Measurements from ENCODE around the gene RAB34.
"Not testable (repeated sequence)": the region's sequence is repeated elsewhere in the genome, so short reads cannot be mapped to it uniquely, and the experiment has no call there.

Gene RAB34

GRCh38 chr17:28746611-28747050 lies 29.0 kb upstream of the RAB34 start:
- no peak for DNase-seq (ENCODE audit: low read depth in 1 of 2, low spot score in 1 of 2)

DNA sequence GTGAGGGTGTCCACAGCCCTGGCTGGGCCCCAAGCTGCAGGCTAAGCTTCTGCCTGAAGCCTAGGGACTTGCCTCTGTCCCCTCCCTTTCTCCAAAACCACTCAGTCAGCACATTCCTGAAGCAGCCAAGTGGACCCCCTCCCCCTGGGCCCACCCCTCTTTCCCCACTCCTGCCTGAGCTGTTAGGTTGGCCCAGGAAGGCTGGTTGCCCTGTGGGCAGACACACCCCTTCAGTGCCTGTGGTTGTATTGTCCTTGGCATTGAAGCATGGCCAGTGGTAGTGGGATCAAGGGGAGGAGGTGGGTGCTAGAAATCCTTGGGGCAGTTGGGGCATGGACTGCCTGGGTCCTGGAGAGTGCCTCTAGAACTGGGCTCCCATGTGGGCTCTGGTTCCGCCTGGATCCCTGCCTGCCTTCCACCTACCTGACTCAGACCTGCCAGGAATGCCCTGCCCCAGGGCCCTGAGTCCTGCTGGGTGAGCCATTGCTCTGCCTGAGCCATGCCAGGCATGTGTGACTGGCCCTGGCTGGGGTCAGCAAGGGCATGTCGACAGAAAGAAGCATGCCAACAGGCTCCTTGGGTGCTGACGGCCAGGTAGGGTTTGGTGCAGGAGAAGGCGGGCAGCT lies 28.2 kb upstream of the RAB34 start:
- DNase-seq (ENCODE audit: low read depth in 1 of 2, low spot score in 1 of 2) = no peak

DNA sequence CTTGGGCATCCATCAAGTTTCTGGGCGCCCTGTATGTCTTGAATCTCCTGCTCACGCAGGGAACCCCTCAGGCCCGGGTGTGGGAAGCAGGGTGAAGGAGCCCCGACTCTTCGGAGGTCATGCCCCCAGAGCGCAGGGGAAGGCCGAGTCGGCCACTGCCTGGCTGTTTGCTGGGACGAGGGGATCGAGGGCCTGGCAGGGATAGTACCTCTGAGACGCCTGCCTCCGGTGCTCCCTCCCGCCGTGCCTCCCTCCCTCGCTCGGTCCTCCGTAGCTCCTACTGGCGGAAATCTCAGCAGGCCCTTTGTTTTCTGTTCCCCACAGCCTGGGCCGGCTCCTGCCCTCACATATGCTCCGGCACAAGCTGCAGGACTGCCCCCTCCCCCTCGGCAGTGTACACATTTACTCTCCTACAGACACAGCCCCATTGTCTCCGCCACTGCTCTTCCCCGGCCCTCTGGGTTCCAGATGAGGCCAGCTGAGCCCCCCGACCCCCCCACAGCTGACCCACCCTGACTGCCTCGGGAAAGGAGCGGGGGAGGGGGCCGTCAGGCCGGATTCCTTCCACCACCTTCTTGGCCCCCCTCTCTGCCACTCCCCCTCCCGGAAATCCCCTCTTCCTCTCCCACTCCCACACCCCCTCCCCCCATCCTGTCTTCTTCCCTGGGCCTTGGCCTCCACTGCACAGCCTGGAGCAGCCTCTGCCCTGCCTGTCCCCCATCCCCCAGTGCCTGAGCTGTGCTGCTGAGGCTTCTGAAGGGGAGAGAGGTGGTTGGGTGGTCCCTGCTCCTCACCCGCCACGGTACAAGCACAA lies 27.5 kb upstream of the RAB34 start:
- DNase-seq (ENCODE audit: low read depth in 1 of 2, low spot score in 1 of 2) = no peak

- peak; percentile 42 to 71 for DNase-seq (ENCODE audit: low read depth in 1 of 2, low spot score in 1 of 2)
These were observed 26.7 kb upstream of the RAB34 start for GRCh38 chr17:28744104-28744971.

DNA sequence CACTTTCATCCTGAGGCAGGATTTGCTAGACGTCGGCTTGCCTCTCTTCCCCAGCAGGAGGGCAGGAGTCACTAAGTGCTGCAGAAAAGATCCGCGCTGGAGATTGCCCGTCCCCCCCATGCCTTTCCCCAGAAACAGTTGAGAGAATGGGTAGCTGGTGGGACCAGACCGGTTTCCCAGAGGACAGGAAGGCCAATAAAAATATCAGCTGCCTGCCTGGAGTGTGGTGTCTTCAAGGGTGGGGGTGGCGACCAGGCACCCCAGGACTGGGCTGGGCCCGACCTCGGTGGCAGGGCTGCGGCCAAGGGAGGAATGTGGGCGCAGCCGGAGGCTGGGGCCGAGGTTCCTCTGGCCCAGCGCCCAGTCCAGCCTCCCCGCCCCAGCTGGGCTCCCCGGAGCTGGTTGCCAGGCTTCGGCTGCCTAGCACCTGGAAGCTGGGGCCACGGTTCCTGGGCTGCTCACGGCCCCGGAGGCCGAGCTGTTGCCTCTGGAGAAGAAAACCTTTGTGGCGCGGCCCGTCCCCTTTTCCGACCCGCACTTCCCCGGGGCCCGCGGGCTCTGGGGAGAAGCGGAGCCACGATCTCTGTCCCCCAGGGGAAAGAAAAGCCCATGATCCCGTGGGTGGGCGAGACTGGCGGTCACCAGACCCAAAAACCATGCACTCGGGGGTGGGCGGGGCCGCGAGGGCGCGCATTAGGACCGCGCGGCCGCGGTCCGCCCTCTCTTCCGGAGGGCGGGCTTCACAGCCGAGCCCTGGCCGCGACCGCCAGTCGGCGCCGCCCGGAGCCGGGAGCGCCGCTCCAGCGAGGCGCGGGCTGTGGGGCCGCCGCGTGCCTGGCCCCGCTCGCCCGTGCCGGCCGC lies 25.8 kb upstream of the RAB34 start, which contains the start of gene TRAF4:
Gene TRAF4 (plus strand): TSS at position 769 of the 861 bp plus-strand sequence. CDS start 102 bp downstream, outside the sequence.
- peak; percentile 59 to 74 for DNase-seq (ENCODE audit: low read depth in 1 of 2, low spot score in 1 of 2)

DNA sequence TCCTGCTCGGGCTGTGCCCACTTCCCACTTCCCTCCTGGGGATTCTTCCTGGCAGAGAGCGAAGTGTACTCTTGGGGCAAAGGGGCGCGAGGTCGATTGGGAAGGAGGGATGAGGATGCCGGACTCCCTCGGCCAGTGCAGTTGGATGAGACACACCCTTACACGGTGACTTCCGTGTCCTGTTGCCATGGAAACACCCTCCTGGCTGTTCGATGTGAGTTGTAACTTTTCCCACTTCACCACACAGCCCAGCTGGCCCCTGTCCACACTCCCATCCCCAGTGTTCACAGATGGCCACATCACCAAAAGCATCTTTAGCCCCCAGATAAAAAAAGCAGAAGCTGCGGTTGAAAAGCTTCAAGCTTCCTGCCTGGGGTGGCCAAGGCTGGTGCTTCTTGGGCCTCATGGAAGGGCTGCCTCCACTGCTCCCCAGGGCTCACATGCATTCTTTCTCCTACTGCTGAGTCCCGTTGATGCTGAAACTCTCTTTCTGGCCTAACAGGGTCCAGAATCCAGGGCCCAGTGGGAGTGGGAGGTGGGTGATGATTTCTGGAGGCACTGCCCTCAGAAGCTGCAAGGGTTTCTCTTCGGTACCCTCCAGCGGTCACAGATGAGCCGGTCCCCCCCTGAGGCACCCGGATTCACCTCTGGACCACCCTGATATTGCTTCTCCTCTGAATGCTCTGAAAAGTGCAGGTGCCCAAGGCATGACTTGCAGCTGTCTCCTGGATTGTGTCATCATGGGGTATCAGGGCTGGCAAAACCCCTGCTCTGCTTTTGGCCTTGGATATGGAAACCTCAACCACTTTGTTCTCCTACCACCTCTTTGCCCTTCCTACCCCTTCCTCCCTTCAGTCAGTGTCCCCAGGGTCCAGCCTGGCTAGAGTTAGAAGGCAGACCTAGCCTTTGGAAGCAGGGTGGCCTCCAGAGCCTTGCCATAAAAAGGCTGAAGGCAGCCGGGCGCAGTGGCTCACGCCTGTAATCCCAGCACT lies 24.0 kb upstream of the RAB34 start:
- no peak for DNase-seq (ENCODE audit: low read depth in 1 of 2, low spot score in 1 of 2)

DNA sequence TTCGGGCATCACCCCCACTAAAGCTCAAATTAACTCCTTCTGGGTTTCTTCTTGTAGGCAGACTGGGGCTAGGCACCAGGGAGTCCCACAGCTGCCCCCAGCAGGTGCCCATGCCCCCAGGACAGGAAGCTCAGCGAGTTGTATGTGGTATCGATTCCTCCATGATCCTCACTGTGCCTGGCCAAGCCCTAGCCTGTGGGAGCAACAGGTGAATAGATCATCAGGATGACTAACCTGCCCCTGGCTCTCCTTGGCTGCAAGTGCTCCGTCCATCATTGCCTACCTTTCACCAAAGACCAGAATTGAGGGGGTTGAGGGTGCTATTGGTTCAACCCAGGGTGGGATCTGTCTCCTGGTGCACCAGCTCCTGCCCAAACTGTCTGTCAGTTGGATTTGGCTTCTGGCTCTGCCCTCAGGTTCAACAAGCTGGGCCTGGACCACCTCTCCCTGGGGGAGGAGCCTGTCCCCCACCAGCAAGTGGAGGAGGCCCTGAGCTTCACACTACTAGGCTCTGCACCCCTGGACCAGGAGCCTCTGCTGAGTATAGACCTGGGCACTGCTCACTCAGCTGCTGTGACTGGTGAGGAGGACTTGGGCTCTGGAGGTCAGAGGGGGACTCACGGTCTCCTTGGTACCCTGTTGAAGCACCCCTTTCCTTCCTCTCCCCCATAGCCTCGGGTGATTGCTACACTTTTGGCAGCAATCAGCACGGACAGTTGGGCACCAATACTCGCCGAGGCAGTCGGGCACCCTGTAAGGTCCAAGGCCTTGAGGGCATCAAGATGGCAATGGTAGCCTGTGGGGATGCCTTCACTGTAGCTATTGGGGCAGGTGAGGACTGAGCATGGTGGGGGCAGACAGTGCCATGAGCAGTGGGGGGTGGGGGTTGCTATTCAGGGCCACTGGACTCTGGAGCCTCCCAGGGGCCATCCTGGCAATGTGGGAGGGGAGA lies 23.0 kb upstream of the RAB34 start:
- DNase-seq (ENCODE audit: low read depth in 1 of 2, low spot score in 1 of 2) = no peak

DNA sequence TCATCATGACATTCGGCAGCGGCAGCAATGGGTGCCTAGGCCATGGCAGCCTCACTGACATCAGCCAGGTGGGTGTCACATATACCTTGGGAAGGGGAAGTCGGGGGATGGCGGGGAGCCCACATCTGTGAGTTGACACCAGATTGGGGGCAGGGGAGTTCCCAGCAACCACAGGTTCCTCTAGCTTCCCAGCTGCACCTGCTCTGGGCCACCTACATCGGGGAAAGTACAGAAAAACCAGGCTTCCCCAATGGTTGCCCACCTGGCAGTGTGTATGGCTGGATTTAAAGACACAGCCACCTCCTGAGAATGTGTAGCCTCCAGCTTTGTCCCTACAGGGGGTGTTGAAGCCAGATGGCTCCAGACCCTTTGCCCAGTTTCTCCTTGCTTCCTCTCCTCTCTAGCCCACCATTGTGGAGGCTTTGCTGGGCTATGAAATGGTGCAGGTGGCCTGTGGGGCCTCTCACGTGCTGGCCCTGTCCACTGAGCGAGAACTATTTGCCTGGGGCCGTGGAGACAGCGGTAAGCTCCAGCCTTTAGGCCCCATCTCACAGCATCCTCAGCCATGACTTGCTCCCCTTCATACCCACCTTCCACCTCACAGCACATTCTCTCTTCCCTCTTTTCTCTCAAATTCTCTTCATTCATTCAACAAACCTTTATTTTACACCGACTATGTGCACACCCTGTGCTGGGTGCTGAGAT lies 21.2 kb upstream of the RAB34 start:
- peak in 1 of 2 donors; percentile 58 for DNase-seq (ENCODE audit: low read depth in 1 of 2, low spot score in 1 of 2)

GRCh38 chr17:28737770-28738679 lies 20.4 kb upstream of the RAB34 start:
- no peak for DNase-seq (ENCODE audit: low read depth in 1 of 2, low spot score in 1 of 2)

DNA sequence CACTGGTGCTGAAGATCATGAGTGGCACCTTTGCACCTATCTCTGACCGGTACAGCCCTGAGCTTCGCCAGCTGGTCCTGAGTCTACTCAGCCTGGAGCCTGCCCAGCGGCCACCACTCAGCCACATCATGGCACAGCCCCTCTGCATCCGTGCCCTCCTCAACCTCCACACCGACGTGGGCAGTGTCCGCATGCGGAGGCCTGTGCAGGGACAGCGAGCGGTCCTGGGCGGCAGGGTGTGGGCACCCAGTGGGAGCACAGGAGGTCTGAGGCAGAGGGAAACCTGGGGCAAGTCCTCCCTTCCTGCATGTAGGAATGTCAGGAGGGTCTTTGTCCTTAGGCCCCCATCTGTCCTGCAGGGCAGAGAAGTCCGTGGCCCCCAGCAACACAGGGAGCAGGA lies 19.6 kb upstream of the RAB34 start:
- DNase-seq (ENCODE audit: low read depth in 1 of 2, low spot score in 1 of 2) = no peak

- DNase-seq (ENCODE audit: low read depth in 1 of 2, low spot score in 1 of 2) = not testable (repeated sequence)
These were observed 18.5 kb upstream of the RAB34 start for GRCh38 chr17:28735913-28736769.

GRCh38 chr17:28735242-28735722 lies 17.6 kb upstream of the RAB34 start:
- DNase-seq (ENCODE audit: low read depth in 1 of 2, low spot score in 1 of 2) = no peak

DNA sequence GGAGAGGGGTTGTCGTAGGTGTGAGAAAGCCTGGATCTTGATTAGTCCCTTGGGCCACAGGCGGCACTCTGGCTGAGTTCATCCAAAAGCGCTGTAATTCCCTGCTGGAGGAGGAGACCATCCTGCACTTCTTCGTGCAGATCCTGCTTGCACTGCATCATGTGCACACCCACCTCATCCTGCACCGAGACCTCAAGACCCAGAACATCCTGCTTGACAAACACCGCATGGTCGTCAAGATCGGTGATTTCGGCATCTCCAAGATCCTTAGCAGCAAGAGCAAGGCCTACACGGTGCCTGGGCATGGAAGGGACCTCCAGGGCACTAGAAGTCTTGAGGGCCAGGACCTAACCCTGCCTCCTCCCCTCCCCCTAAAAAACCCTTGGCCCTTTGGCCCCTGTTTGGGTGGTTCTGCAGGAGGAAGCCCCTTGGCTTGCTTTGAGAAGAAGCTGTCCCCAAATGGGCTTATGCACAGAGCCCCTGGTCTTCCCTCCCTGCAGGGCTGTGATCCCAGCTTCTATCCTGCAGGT lies 17.1 kb upstream of the RAB34 start:
- DNase-seq (ENCODE audit: low read depth in 1 of 2, low spot score in 1 of 2) = no peak

DNA sequence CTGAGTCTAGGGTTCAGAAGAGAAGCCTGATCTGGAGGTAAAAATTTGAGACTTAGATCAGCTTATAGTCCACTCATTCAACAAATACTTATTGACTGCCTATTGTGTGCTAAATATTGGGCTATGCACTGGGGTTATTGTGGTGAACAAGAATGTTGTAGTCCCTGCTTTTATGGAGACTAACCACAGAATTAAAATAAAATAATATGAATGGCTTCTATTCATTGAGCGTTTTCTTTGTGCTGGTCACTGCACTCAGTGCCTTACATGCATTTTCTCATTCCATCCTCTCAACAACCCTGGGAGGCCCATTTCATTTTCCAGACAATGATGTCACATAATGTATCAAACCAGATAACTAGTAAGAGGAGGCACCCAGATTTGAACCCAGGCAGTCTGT lies 15.7 kb upstream of the RAB34 start:
- DNase-seq (ENCODE audit: low read depth in 1 of 2, low spot score in 1 of 2) = no peak

DNA sequence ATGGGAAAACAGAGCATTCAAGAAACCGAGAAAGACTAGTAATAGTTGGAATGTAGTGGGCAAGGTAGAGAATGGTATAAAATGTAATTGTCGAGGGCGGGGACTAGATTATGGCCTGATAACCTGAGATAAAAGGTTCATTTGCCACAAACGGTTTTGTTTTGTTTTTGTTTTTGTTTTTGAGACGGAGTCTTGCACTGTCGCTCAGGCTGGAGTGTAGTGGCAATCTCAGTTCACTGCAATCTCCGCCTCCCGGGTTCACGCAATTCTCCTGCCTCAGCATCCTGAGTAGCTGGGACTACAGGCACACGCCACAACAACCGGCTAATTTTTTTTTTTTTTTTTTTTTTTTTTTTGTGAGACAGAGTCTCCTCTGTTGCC lies 12.3 kb upstream of the RAB34 start:
- DNase-seq (ENCODE audit: low read depth in 1 of 2, low spot score in 1 of 2) = no peak
